ENCODE results near the gene REV3L.

- TF ChIP-seq POLR2A (IDR thresholded peaks at IDR 0.05) (no peak), CTCF (IDR thresholded peaks at IDR 0.05) (no peak)
Measured at GRCh38 chr6:111274593-111275217, 208.3 kb downstream of the REV3L start.

Data from adrenal gland (tissue), 5 donors.